Natural killer cell (primary cell): Measurements from ENCODE around the gene ACVR1. TPM values are rescaled to one million over a fixed set of nuclear protein-coding genes. Genes with fewer than 3 reads are reported as not detected.

Experiments used
- ATAC-seq, 3 donors: fragments of 150-1000 bp in 2 of 3; fragments of 200-7000 bp in 1 of 3; cut with Tn5 transposase; 1 replicate in 1 of 3; 2 replicates in 2 of 3; pipeline ENCODE4 v1.10.0; 2021; ENCODE audit warnings: mild to moderate bottlenecking in 2 of 3, moderate library complexity in 2 of 3
- DNase-seq, 2 donors: peaks; one replicate each; pipeline versions ENCODE4 v3.0.0 to v3.0.0-alpha.2; 2013 to 2021; ENCODE audit warnings: mixed read lengths in 1 of 2
- H3K27ac ChIP-seq: one replicate; pipeline ENCODE4 v1.5.1; 2013; ENCODE audit warnings: mild to moderate bottlenecking, low read length
- H3K27me3 ChIP-seq: one replicate; pipeline ENCODE4 v1.6.1; 2013; ENCODE audit warnings: low read length; ENCODE audit not compliant: control insufficient read depth, insufficient read depth
- H3K36me3 ChIP-seq: one replicate; pipeline ENCODE4 v1.6.1; 2013; ENCODE audit warnings: low read length; ENCODE audit not compliant: control insufficient read depth, insufficient read depth
- H3K4me1 ChIP-seq: one replicate; pipeline ENCODE4 v1.6.1; 2013; ENCODE audit warnings: low read length; ENCODE audit not compliant: control insufficient read depth, insufficient read depth
- H3K4me3 ChIP-seq: one replicate; pipeline ENCODE4 v1.5.1; 2013; ENCODE audit warnings: low read length
- H3K9me3 ChIP-seq: one replicate; pipeline ENCODE4 v1.6.1; 2013; ENCODE audit warnings: low read length; ENCODE audit not compliant: control insufficient read depth, insufficient read depth
- H3K27ac Mint-ChIP-seq, 2 donors: one replicate each; pipeline ENCODE4 v1.8.0; 2022; ENCODE audit warnings: mild to moderate bottlenecking in 2 of 2, mixed read lengths in 2 of 2, moderate library complexity in 1 of 2
- H3K27me3 Mint-ChIP-seq, 2 donors: one replicate each; pipeline ENCODE4 v1.8.0; 2022; ENCODE audit warnings: low read depth in 2 of 2, mixed read lengths in 2 of 2
- H3K36me3 Mint-ChIP-seq: one replicate; pipeline ENCODE4 v1.8.0; 2022; ENCODE audit warnings: mixed read lengths
- H3K4me1 Mint-ChIP-seq, 2 donors: one replicate each; pipeline ENCODE4 v1.8.0; 2022; ENCODE audit warnings: mixed read lengths in 2 of 2
- H3K4me3 Mint-ChIP-seq: one replicate; pipeline ENCODE4 v1.8.0; 2022; ENCODE audit warnings: mild to moderate bottlenecking, moderate library complexity, mixed read lengths
- H3K9me3 Mint-ChIP-seq, 2 donors: one replicate each; pipeline ENCODE4 v1.8.0; 2022; ENCODE audit warnings: mixed read lengths in 2 of 2
- WGBS: methylation state at CpG from one replicate; pipeline ENCODE4 v1.1.7; 2013; ENCODE audit warnings: missing lambda C conversion rate; ENCODE audit not compliant: insufficient coverage; 5-methylcytosine and 5-hydroxymethylcytosine counted together
- intact Hi-C: fragments of 100-400 bp; cut with micrococcal nuclease; formaldehyde crosslinking; loops from one replicate; pipeline ENCODE4 v1.14.2; 2022
- total RNA-seq, 4 donors: library from RNA; stranded (reverse); fragments of 120-200 nt in 1 of 4; gene quantifications; one replicate each; pipeline versions ENCODE4 v1.2.3 to v1.2.4, GENCODE V29; 2013 to 2022
- TF ChIP-seq, protein P1 (sequence below): fragments of 200-600 bp; IDR thresholded peaks from one replicate; pipeline ENCODE4 v1.8.0; 2022; ENCODE audit warnings: antibody characterized with exemption

ACVR1 gene
- total RNA-seq, 3 donors from 2014 or later (not counting 1 experiment from before 2014, with no cell fraction given) = 3.3 to 6.9 (median 6.1) TPM

DNA sequence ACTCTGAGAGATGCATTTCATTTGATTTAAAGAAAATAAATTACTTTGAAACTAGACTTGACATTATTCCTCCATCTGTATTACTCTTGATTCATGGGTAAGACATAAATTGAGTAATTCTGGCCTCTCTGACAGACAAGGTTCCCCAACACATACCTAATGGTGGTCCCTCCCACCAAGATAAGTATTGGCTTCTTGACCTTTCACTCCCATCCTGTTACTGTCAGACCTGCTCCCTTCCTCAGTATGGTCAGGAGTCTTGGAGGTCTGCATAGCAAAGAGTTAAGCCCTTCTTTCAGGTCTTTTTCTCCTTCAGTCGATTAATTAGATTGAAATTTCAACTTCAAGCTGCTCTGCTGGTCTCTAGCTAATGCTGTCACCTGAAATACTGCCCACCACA lies 42.2 kb upstream of the ACVR1 start:
- intact Hi-C loops = no loop called here
- H3K36me3 Mint-ChIP-seq = peaks cover 2% of the 10 kb centered on the region
- ATAC-seq (no peak), DNase-seq (no peak)
- H3K9me3 Mint-ChIP-seq = no peaks in the 10 kb centered on the region
- H3K27ac Mint-ChIP-seq = no peak overlapping the region
- no peaks in the 10 kb centered on the region for H3K4me1 Mint-ChIP-seq
- H3K27me3 Mint-ChIP-seq = peaks cover 2% of the 10 kb centered on the region in 2 donors
- Histone ChIP-seq H3K36me3 (no peaks in the 10 kb centered on the region), H3K4me1 (no peaks in the 10 kb centered on the region), H3K27me3 (peaks cover 2% of the 10 kb centered on the region), H3K27ac (no peak overlapping the region), H3K9me3 (no peaks in the 10 kb centered on the region), H3K4me3 (no peak overlapping the region)
- no peak overlapping the region for H3K4me3 Mint-ChIP-seq
- WGBS = 85% methylated on average over 1 of the region's 1 CpG
- TF ChIP-seq, protein P1, sequence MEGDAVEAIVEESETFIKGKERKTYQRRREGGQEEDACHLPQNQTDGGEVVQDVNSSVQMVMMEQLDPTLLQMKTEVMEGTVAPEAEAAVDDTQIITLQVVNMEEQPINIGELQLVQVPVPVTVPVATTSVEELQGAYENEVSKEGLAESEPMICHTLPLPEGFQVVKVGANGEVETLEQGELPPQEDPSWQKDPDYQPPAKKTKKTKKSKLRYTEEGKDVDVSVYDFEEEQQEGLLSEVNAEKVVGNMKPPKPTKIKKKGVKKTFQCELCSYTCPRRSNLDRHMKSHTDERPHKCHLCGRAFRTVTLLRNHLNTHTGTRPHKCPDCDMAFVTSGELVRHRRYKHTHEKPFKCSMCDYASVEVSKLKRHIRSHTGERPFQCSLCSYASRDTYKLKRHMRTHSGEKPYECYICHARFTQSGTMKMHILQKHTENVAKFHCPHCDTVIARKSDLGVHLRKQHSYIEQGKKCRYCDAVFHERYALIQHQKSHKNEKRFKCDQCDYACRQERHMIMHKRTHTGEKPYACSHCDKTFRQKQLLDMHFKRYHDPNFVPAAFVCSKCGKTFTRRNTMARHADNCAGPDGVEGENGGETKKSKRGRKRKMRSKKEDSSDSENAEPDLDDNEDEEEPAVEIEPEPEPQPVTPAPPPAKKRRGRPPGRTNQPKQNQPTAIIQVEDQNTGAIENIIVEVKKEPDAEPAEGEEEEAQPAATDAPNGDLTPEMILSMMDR = no peak

DNA sequence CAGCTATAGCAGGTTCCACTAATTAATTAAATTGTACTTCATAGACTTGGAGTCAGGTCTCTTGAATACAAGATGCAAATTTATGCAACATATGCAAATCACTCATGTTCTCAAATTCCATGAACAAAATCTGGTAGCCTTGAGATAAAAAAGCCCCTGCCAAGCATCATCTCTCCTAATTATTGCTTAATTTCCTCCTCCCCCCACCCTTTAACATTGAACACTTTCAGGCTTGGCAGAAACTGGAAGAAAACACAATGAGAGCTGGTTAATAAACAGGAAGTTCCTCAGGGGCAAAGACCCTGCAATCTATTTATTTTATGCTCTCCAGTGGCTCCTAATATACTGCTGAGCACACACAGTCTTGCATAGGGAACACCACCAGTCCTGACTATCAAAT lies 35.6 kb upstream of the ACVR1 start:
- no peaks in the 10 kb centered on the region for H3K9me3 Mint-ChIP-seq
- intact Hi-C loops = no loop called here

DNA sequence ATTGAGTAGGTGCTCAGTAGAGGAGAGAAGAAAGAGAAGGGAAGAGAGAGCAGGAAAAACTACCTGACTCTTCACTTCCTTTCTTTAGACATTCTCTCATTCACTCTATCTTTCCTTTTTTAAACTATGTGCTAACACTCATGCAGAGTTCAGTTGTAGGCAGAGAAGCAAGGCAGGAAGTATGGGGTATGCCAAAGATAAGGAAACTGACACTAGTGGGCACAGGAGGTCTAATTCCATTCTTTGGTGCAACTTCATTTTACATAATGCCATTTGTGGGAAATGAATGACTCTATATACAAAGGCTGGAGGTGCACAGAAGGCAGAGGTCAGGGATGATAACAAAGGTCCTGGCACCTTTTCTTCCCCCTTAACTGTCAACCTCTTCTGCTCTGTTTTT lies 35.1 kb upstream of the ACVR1 start:
- Mint-ChIP-seq H3K4me3 (no peak overlapping the region), H3K36me3 (peaks cover 7% of the 10 kb centered on the region), H3K27ac (no peak overlapping the region), H3K27me3 (peaks cover 11 to 27% of the 10 kb centered on the region in 2 donors), H3K9me3 (no peaks in the 10 kb centered on the region), H3K4me1 (no peaks in the 10 kb centered on the region)
- Histone ChIP-seq H3K36me3 (no peaks in the 10 kb centered on the region), H3K27me3 (no peaks in the 10 kb centered on the region), H3K4me3 (no peak overlapping the region), H3K27ac (no peak overlapping the region), H3K4me1 (no peaks in the 10 kb centered on the region), H3K9me3 (no peaks in the 10 kb centered on the region)
- TF ChIP-seq, protein P1 = no peak
- DNase-seq (no peak), ATAC-seq (no peak)
- intact Hi-C loops = no loop called here

More for the DNA sequence above, 35.6 kb upstream of the ACVR1 start:
- Histone ChIP-seq H3K9me3 (no peaks in the 10 kb centered on the region), H3K4me1 (no peaks in the 10 kb centered on the region), H3K4me3 (no peak overlapping the region), H3K36me3 (no peaks in the 10 kb centered on the region), H3K27me3 (no peaks in the 10 kb centered on the region), H3K27ac (no peak overlapping the region)
- TF ChIP-seq, protein P1 = no peak
- Mint-ChIP-seq H3K27ac (no peak overlapping the region), H3K36me3 (peaks cover 7% of the 10 kb centered on the region), H3K4me3 (no peak overlapping the region), H3K27me3 (peaks cover 11 to 27% of the 10 kb centered on the region in 2 donors), H3K4me1 (no peaks in the 10 kb centered on the region)
- DNase-seq (no peak), ATAC-seq (no peak)

DNA sequence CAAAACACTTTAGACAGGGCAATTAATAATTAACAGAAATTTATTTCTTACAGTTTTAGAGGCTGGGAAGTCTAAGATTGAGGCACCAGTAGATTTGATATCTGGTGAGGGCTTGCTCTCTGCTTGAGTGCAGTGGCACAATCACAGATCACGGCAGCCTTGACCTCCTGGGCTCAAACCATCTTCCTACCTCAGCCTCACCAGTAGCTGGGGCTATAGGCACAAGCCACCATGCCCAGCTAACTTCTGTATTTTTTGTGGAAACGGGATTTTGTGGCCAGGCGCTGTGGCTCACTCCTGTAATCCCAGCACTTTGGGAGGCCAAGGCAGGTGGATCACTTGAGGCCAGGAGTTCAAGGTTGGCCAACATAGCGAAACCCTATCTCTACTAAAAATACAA lies 29.0 kb upstream of the ACVR1 start:
- no peaks in the 10 kb centered on the region for H3K36me3 ChIP-seq
- no peaks in the 10 kb centered on the region for H3K36me3 Mint-ChIP-seq
- TF ChIP-seq, protein P1 = no peak
- H3K4me1 ChIP-seq = no peaks in the 10 kb centered on the region
- H3K4me3 ChIP-seq = no peak overlapping the region
- H3K27me3 ChIP-seq = no peaks in the 10 kb centered on the region
- H3K4me3 Mint-ChIP-seq = no peak overlapping the region
- no peaks in the 10 kb centered on the region for H3K9me3 ChIP-seq
- WGBS = 94% methylated on average over 4 of the region's 4 CpGs
- H3K9me3 Mint-ChIP-seq = no peaks in the 10 kb centered on the region
- peaks cover 3 to 5% of the 10 kb centered on the region in 2 donors for H3K27me3 Mint-ChIP-seq
- ATAC-seq (no peak), DNase-seq (no peak)
- no peaks in the 10 kb centered on the region for H3K4me1 Mint-ChIP-seq
- intact Hi-C loops = no loop called here
- H3K27ac ChIP-seq = no peak overlapping the region
- no peak overlapping the region for H3K27ac Mint-ChIP-seq
